Keratinocyte (primary cell): ENCODE data around the gene ATP5MC3. TPM values are rescaled to one million over a fixed set of nuclear protein-coding genes. Genes with fewer than 3 reads are reported as not detected.

Source experiments
- DNase-seq: peaks from one replicate; pipeline ENCODE4 v3.0.0-alpha.2; 2011; ENCODE audit warnings: low read depth, missing footprints, low spot score
- FAIRE-seq: peaks from 2 replicates; lab custom pipeline; 2011; peaks lifted over from hg19 to GRCh38; lab: Jason Lieb, UNC
- H2AFZ ChIP-seq: 2 replicates; pipeline ENCODE4 v1.6.0; 2012; ENCODE audit warnings: low read length, control low read depth, inconsistent platforms; ENCODE audit not compliant: control insufficient read depth
- H3K27ac ChIP-seq: 2 replicates; pipeline ENCODE4 v1.5.1; 2011; ENCODE audit warnings: low read length; ENCODE audit not compliant: control insufficient read depth, insufficient read depth
- H3K27me3 ChIP-seq: 3 replicates; pipeline ENCODE4 v1.6.0; 2011; ENCODE audit warnings: low read length; ENCODE audit not compliant: control insufficient read depth, insufficient read depth; ENCODE audit errors: extremely low read depth
- H3K36me3 ChIP-seq, 2 experiments: 2 replicates in 1 of 2; 3 replicates in 1 of 2; pipeline ENCODE4 v1.5.1; 2011; ENCODE audit warnings: low read length in 2 of 2, mild to moderate bottlenecking in 1 of 2; ENCODE audit not compliant: control insufficient read depth in 2 of 2, insufficient read depth in 2 of 2; ENCODE audit errors: extremely low read depth in 1 of 2
- H3K4me1 ChIP-seq: 3 replicates; pipeline ENCODE4 v1.5.1; 2011; ENCODE audit warnings: low read length; ENCODE audit not compliant: control insufficient read depth, insufficient read depth; ENCODE audit errors: extremely low read depth
- H3K4me2 ChIP-seq: 3 replicates; pipeline ENCODE4 v1.6.0; 2011; ENCODE audit warnings: low read depth, low read length; ENCODE audit not compliant: control insufficient read depth, insufficient read depth; ENCODE audit errors: extremely low read depth
- H3K4me3 ChIP-seq, 3 experiments: fragments of 200-600 bp in 1 of 3; sonication (generic) in 1 of 3; 2 replicates in 2 of 3; 3 replicates in 1 of 3; pipeline ENCODE4 v1.5.1; 2011 to 2016; ENCODE audit warnings: low read length in 3 of 3, mild to moderate bottlenecking in 3 of 3, control low read depth in 2 of 3, inconsistent platforms in 1 of 3, low read depth in 1 of 3, mixed read lengths in 1 of 3, mixed run types in 1 of 3, moderate library complexity in 1 of 3; ENCODE audit not compliant: control insufficient read depth in 2 of 3, insufficient read depth in 2 of 3; ENCODE audit errors: extremely low read depth in 1 of 3
- H3K79me2 ChIP-seq: 2 replicates; pipeline ENCODE4 v1.6.0; 2012; ENCODE audit warnings: low read length; ENCODE audit not compliant: control insufficient read depth, insufficient read depth
- H3K9ac ChIP-seq: 3 replicates; pipeline ENCODE4 v1.6.0; 2011; ENCODE audit warnings: low read length; ENCODE audit not compliant: control insufficient read depth, insufficient read depth; ENCODE audit errors: extremely low read depth
- H3K9me1 ChIP-seq: 3 replicates; pipeline ENCODE4 v1.6.0; 2011; ENCODE audit warnings: low read length; ENCODE audit not compliant: control insufficient read depth, insufficient read depth; ENCODE audit errors: extremely low read depth
- H3K9me3 ChIP-seq: 2 replicates; pipeline ENCODE4 v1.5.1; 2012; ENCODE audit warnings: low read depth, low read length; ENCODE audit not compliant: control insufficient read depth
- H4K20me1 ChIP-seq: 3 replicates; pipeline ENCODE4 v1.6.0; 2011; ENCODE audit warnings: low read length; ENCODE audit not compliant: control insufficient read depth, insufficient read depth; ENCODE audit errors: extremely low read depth
- CTCF ChIP-seq, 3 experiments: IDR thresholded peaks in 1 of 3; conservative IDR thresholded peaks in 1 of 3; optimal IDR thresholded peaks in 1 of 3; 2 replicates in 2 of 3; 3 replicates in 1 of 3; pipeline versions ENCODE3 to v1.5.1; 2011; ENCODE audit warnings: low read length in 3 of 3, mild to moderate bottlenecking in 3 of 3, moderate library complexity in 2 of 3, control low read depth in 1 of 3, inconsistent platforms in 1 of 3; ENCODE audit not compliant: insufficient read depth in 2 of 3; ENCODE audit errors: extremely low read depth in 1 of 3
- EZH2 ChIP-seq: IDR thresholded peaks from one replicate; pipeline ENCODE4 v1.6.1; 2012; ENCODE audit warnings: inconsistent platforms, mild to moderate bottlenecking, low read length, moderate library complexity
- dilution Hi-C: fragments of 300-500 bp; cut with MboI; formaldehyde crosslinking; loops from one replicate; pipeline ENCODE4 v1.7.0; 2020; ENCODE audit warnings: low sequenced_read_pairs; ENCODE audit not compliant: extremely low pct_ligation_motif_present
- polyA plus RNA-seq, 5 experiments: library from polyadenylated mRNA; depleted of rRNA in 3 of 5; stranded (reverse) in 3 of 5; stranded (forward) in 1 of 5; unstranded in 1 of 5; fragments of >200 nt; gene quantifications; 1 replicate in 1 of 5; 2 replicates in 3 of 5; 3 replicates in 1 of 5; pipeline versions ENCODE4 v1.2.1 to v1.2.3, GENCODE V29; 2011 to 2012; ENCODE audit warnings: missing spikeins in 2 of 5, low read depth in 1 of 5, low replicate concordance in 1 of 5

ATP5MC3 gene
- polyA plus RNA-seq, 1 donor (not counting 4 experiments of a cell fraction or from before 2014, with no cell fraction given): 933 TPM

GRCh38 chr2:175140332-175140731, 41.2 kb downstream of the ATP5MC3 start:
- Histone ChIP-seq H3K4me1 (no peaks in the 10 kb centered on the region), H3K4me2 (no peak overlapping the region), H3K36me3 (peaks cover 0 to 1% of the 10 kb centered on the region in 2 experiments), H3K79me2 (peaks cover 54% of the 10 kb centered on the region), H4K20me1 (no peaks in the 10 kb centered on the region), H2AFZ (no peak overlapping the region), H3K27me3 (no peaks in the 10 kb centered on the region), H3K4me3 (no peak overlapping the region), H3K9me1 (no peaks in the 10 kb centered on the region), H3K9me3 (no peaks in the 10 kb centered on the region), H3K9ac (no peak overlapping the region), H3K27ac (no peak overlapping the region)
- TF ChIP-seq CTCF (optimal IDR thresholded peaks at IDR 0.05 in 1 of 3, IDR thresholded peaks at IDR 0.05 in 1 of 3, conservative IDR thresholded peaks at IDR 0.05 in 1 of 3; ENCODE audit: extremely low read depth in 1 of 3, insufficient read depth in 2 of 3, low read length in 3 of 3) (no peak), EZH2 (no peak)
- DNase-seq (no peak), FAIRE-seq (no peak)
- dilution Hi-C loops: no loop called here

GRCh38 chr2:175137793-175138192, 43.7 kb downstream of the ATP5MC3 start:
- H3K36me3 ChIP-seq: peaks cover 0 to 1% of the 10 kb centered on the region in 2 experiments

More at GRCh38 chr2:175137793-175138192, 43.7 kb downstream of the ATP5MC3 start:
- no peaks in the 10 kb centered on the region for H3K9me1 ChIP-seq
- H3K4me3 ChIP-seq: no peak overlapping the region
- H4K20me1 ChIP-seq: no peaks in the 10 kb centered on the region
- H3K4me1 ChIP-seq: no peaks in the 10 kb centered on the region
- H3K9ac ChIP-seq: no peak overlapping the region
- FAIRE-seq: no peak
- no peaks in the 10 kb centered on the region for H3K27me3 ChIP-seq
- dilution Hi-C loops: no loop called here
- TF ChIP-seq CTCF (optimal IDR thresholded peaks at IDR 0.05 in 1 of 3, IDR thresholded peaks at IDR 0.05 in 1 of 3, conservative IDR thresholded peaks at IDR 0.05 in 1 of 3; ENCODE audit: extremely low read depth in 1 of 3, insufficient read depth in 2 of 3, low read length in 3 of 3): no peak
- TF ChIP-seq EZH2: no peak
- H3K27ac ChIP-seq: no peak overlapping the region
- H3K79me2 ChIP-seq: peaks cover 34% of the 10 kb centered on the region
- H2AFZ ChIP-seq: no peak overlapping the region
- DNase-seq: no peak
- H3K9me3 ChIP-seq: no peaks in the 10 kb centered on the region
- no peak overlapping the region for H3K4me2 ChIP-seq
